ENCODE results near the gene CLSTN2. TPM values are rescaled to one million over a fixed set of nuclear protein-coding genes. Genes with fewer than 3 reads are reported as not detected.

Gene CLSTN2
- total RNA-seq, 1 donor from 2014 or later: 16.0 TPM

DNA sequence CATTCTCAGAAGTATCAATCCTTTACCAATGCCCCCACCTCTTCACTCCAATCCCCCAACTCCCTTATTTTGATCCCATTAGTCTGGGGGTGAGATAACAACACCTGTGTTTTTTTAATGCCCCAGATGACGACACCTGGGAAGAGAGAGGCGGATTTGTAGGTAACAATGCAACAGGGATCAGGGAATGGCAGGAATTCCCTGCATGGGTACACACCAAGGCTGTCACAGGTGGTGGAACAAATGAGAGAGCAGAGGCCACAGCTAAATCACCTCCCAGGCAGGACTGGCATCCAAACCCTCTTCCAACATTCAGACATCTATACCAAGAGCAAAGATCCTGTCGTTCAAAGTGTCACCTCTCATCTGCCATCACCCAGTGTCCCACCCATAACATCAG is 423.7 kb downstream of the CLSTN2 start:
- peak in 1 of 2 donors; percentile 64 for DNase-seq (ENCODE audit: extremely low spot score in 2 of 2)
- H3K27ac ChIP-seq: no peak overlapping the region
- H3K9me3 ChIP-seq: no peaks in the 10 kb centered on the region
- no peaks in the 10 kb centered on the region for H3K4me1 ChIP-seq
- H3K4me3 ChIP-seq: no peak overlapping the region
- no peaks in the 10 kb centered on the region for H3K27me3 ChIP-seq
- no peak for TF ChIP-seq POLR2A (IDR thresholded peaks at IDR 0.05)
- TF ChIP-seq POLR2AphosphoS5 (IDR thresholded peaks at IDR 0.05; ENCODE audit: insufficient read depth in 1 of 2, low read depth in 1 of 2): no peak
- intact Hi-C loops (cut with DNase I): no loop called here
- H3K36me3 ChIP-seq: no peaks in the 10 kb centered on the region

DNA sequence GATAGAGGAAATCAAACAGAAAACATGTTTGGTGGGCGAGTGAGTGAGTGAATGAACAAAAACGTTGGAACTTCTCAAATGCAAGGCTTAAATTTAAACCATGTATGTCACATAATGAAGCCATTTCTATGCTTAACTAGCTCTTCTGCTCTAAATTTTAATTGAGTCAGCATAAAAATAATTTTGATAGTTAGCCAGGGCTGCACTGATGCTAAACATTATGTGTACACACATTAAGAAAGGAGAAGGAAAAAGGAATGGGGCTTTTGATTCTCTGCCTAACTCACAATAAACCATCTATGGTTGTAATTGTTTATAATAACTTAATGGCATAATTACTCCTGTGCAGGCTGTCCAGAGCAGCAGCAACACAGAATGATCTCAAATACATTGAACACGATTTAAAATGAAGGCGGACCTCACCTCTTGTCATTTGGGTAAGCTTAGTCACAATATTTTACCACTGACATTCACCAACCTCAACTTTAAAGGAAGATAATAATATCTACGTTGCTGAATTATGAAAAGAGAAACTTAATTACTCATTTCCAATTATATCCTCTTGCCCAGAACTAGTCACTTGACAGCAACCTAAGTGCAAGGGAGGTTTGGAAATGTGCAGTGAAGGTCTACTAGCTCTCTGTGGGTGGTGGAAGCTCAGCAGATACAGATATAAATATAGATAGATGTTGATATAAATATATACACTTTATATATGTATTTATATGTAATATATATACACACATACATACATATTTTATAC is 424.4 kb downstream of the CLSTN2 start:
- Histone ChIP-seq H3K4me1 (no peaks in the 10 kb centered on the region), H3K4me3 (no peak overlapping the region), H3K36me3 (no peaks in the 10 kb centered on the region), H3K27me3 (no peaks in the 10 kb centered on the region), H3K9me3 (no peaks in the 10 kb centered on the region), H3K27ac (no peak overlapping the region)
- DNase-seq (ENCODE audit: extremely low spot score in 2 of 2): no peak
- TF ChIP-seq POLR2A (IDR thresholded peaks at IDR 0.05) (no peak), POLR2AphosphoS5 (IDR thresholded peaks at IDR 0.05; ENCODE audit: insufficient read depth in 1 of 2, low read depth in 1 of 2) (no peak)
- TF ChIP-seq, protein P1, sequence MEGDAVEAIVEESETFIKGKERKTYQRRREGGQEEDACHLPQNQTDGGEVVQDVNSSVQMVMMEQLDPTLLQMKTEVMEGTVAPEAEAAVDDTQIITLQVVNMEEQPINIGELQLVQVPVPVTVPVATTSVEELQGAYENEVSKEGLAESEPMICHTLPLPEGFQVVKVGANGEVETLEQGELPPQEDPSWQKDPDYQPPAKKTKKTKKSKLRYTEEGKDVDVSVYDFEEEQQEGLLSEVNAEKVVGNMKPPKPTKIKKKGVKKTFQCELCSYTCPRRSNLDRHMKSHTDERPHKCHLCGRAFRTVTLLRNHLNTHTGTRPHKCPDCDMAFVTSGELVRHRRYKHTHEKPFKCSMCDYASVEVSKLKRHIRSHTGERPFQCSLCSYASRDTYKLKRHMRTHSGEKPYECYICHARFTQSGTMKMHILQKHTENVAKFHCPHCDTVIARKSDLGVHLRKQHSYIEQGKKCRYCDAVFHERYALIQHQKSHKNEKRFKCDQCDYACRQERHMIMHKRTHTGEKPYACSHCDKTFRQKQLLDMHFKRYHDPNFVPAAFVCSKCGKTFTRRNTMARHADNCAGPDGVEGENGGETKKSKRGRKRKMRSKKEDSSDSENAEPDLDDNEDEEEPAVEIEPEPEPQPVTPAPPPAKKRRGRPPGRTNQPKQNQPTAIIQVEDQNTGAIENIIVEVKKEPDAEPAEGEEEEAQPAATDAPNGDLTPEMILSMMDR (IDR thresholded peaks at IDR 0.05): no peak
- intact Hi-C loops (cut with DNase I): no loop called here

DNA sequence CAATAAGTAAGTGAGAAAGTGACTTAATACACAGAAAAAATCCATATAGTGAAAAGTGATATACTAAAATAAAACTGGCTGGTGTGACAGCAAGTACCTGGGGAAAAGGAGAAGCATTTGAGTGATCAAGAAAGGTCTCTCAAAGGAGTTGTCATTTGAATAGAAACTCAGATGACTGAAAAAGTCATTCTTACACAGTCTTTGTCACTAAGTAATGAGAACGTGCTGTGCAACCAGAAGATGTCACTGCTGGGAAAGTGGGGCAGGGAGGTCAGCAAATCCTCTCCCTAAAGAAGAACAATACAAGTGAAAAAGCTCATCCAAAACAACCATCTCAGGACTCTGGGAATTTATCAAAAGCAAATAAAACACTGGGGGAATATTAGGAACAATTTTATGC is 425.3 kb downstream of the CLSTN2 start:
- TF ChIP-seq POLR2AphosphoS5 (IDR thresholded peaks at IDR 0.05; ENCODE audit: insufficient read depth in 1 of 2, low read depth in 1 of 2): no peak
- TF ChIP-seq, protein P1 (IDR thresholded peaks at IDR 0.05): no peak
- TF ChIP-seq POLR2A (IDR thresholded peaks at IDR 0.05): no peak
- peak in 1 of 2 donors; percentile 20 for DNase-seq (ENCODE audit: extremely low spot score in 2 of 2)
- Histone ChIP-seq H3K4me1 (no peaks in the 10 kb centered on the region), H3K27ac (no peak overlapping the region), H3K36me3 (no peaks in the 10 kb centered on the region), H3K9me3 (no peaks in the 10 kb centered on the region), H3K27me3 (no peaks in the 10 kb centered on the region), H3K4me3 (no peak overlapping the region)
- intact Hi-C loops (cut with DNase I): no loop called here

DNA sequence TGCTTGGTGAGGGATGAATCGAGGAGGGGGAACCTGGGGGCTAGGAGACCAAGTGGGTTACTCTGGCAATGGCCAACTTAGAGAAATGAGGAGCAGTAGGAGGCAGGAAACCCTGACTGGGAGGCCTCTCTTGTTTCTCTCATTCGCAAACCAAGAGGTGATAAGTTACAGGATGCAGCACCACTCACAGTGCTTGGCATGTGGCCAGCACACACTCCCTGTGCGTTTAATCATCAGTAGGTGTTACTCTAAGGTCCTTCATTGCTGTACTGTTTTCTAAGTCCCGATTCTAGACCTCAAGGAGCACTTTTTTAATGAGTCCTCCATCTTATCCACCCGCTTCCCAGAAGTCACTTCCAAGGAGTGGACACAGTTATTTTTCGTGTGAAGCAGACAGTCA is 428.8 kb downstream of the CLSTN2 start:
- peak; percentile 61 to 64 for DNase-seq (ENCODE audit: extremely low spot score in 2 of 2)
- Histone ChIP-seq H3K4me1 (no peaks in the 10 kb centered on the region), H3K9me3 (no peaks in the 10 kb centered on the region), H3K36me3 (no peaks in the 10 kb centered on the region), H3K4me3 (no peak overlapping the region), H3K27me3 (no peaks in the 10 kb centered on the region), H3K27ac (no peak overlapping the region)
- intact Hi-C loops (cut with DNase I): no loop called here
- TF ChIP-seq POLR2A (IDR thresholded peaks at IDR 0.05): no peak
- TF ChIP-seq POLR2AphosphoS5 (IDR thresholded peaks at IDR 0.05; ENCODE audit: insufficient read depth in 1 of 2, low read depth in 1 of 2): no peak
- TF ChIP-seq, protein P1 (IDR thresholded peaks at IDR 0.05): no peak

DNA sequence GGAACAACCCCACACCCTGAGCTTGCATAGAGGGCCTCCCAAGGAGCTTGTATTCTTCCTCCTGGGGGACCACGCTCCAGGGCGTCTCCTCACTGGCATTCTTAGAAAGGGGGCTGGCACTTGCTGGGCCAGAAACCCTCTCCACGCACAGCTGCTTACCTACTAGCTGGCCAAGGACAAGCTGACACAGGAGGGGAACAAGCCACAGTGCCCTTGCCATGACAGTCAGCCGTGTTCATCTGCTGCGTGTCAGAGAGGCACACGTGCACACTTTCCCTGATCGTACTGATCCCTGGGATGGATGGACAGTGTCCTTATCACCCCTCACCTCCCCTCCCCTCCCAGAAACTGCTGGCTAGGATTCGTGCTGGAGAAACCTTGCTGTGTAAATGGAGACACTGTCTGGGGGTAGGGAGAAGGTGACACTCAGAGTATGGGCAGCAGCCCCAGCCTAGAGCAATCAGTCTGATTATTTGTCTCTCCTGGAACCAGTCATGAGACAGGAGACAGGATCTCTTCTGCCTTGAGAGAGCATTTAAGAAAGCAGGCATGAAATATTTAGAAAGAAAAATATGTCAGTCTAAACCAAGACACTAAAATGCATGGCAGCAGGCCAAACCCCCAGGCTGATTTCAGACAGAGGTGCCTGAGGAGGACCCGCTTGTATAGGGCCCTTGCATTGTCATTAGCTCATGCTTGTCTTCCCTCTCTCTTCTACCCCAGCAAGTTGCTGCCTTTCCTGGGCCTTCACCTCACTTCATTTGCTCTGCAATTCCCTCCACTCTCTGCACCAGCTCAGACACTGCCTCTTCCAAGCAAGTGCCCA is 431.1 kb downstream of the CLSTN2 start:
- intact Hi-C loops (cut with DNase I): no loop called here
- TF ChIP-seq POLR2A (IDR thresholded peaks at IDR 0.05) (no peak), POLR2AphosphoS5 (IDR thresholded peaks at IDR 0.05; ENCODE audit: insufficient read depth in 1 of 2, low read depth in 1 of 2) (no peak)
- TF ChIP-seq, protein P1 (IDR thresholded peaks at IDR 0.05): no peak

More for the DNA sequence above, 431.1 kb downstream of the CLSTN2 start:
- Histone ChIP-seq H3K4me1 (no peaks in the 10 kb centered on the region), H3K27me3 (no peaks in the 10 kb centered on the region), H3K36me3 (no peaks in the 10 kb centered on the region), H3K4me3 (no peak overlapping the region), H3K9me3 (no peaks in the 10 kb centered on the region), H3K27ac (no peak overlapping the region)
- peak; percentile 64 to 77 for DNase-seq (ENCODE audit: extremely low spot score in 2 of 2)

Measured in vagina (tissue), 2 donors.